AG08395 (cell line): ENCODE measurements around the gene PGF.

Source experiments
- DNase-seq: peaks from one replicate; pipeline ENCODE4 v3.0.0; 2012; ENCODE audit warnings: mixed read lengths, low spot score

PGF gene

DNA sequence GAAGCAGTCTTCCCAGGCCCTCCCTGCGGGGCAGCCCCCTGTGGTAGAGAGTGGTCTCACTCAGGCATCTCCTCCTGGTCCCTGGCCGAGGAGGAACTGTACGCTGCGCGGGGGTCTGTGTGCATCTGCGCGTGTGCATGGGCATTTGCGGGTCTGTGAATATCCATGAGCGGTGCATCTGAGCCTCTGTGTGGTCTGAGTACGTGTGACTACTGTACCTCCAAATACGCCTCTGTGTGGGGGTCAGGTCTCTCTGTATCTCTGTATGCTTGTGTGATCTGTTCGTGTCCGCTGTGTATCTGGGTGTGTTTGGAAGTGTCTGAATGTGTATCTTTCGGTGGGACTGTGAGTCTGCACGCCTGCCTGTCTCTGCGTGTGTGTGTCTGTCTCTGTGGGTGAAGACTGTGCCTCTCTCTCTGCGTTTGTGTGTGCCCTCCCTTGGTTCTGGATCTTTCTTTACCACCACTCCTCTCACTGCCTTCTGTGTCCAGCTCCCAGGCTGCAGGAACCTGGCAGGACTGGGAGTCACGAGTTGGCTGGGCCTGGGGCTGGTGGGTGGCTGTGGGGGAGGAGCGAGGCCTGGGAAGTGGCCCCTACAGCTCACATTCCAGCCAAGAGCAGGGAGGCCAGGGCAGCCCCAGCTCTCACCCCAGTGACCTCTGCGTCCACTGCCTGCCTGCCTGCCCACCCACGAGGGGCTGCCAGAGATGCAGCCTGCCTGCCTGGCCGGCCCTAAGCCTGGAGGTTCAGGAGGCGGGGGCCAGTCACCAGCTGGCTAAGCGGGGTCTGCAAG, 1.1 kb upstream of the PGF start:
- no peak for DNase-seq

DNA sequence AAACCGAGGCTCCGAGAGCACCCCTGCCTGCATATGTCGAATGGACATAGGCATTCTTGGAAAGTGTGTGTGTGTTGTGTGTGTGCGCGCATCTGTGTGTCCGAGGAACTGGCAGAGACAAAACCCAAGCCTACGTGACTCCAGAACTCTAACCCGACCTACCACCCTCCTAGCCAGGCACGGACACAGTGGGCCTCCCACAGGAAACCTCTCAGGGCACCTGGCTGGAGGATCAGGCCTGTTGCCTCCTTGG, 556 bp upstream of the PGF start:
- no peak for DNase-seq

DNA sequence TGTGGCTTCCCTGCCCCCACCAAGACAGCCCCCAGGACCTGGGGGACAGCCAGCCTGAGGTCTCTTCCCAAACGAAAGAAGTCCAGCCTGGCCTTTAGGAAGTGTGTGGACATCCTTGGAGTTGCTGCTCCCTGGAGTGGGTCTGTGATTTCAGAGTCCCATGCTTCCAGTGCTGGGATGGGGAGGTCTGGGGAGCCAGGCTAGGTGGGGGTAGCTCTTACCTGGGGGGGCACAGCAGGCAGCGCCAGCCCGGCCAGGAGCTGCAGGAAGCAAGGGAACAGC, 509 bp downstream of the PGF start:
- DNase-seq: no peak

GRCh38 chr14:74954232-74954946, 1.0 kb downstream of the PGF start:
- no peak for DNase-seq

DNA sequence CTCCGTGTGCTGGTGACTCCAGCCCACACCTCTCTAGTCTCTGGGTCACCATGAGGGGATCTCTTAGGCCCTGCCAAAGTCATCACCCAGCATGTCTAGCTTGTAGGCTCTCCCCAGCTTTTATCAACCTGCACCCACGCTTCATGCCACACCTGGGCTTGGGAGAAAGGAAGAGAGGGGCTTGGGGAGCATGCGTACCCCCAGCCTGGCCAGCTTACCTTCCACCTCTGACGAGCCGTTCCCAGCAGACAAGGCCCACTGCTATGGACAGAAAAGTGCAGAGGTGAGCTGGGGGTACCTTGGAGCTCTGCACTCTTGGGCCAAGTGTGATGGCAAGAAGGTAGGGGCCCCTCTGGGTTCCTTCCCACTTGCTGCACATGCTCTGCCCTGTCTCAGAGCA, 1.7 kb downstream of the PGF start:
- DNase-seq: no peak

GRCh38 chr14:74952697-74953484, 2.5 kb downstream of the PGF start:
- DNase-seq: no peak

DNA sequence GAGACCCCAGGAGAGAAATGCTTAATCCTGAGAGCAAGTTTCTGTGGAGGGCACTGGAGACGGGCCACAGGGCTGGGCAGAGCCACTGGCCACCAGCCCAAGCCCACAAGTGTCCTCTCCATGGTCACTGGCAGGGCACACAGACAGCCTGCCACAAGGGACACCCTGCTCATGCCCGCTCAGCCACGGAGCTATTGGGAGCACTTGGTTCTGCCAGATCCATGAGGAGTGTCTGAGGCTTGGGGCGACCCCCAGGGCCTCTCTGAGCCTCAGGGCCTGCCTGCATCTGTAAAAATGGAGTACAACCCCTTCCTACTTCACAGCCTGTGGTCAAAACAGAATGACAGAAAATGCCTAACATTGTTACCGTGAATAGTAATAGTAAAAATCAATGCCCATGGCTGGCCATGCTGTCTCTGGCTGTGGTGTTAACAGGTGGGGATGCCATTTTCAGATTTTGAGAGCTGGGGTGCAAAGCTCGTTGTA, 3.2 kb downstream of the PGF start:
- DNase-seq: no peak

GRCh38 chr14:74951443-74952179, 3.8 kb downstream of the PGF start:
- no peak for DNase-seq

DNA sequence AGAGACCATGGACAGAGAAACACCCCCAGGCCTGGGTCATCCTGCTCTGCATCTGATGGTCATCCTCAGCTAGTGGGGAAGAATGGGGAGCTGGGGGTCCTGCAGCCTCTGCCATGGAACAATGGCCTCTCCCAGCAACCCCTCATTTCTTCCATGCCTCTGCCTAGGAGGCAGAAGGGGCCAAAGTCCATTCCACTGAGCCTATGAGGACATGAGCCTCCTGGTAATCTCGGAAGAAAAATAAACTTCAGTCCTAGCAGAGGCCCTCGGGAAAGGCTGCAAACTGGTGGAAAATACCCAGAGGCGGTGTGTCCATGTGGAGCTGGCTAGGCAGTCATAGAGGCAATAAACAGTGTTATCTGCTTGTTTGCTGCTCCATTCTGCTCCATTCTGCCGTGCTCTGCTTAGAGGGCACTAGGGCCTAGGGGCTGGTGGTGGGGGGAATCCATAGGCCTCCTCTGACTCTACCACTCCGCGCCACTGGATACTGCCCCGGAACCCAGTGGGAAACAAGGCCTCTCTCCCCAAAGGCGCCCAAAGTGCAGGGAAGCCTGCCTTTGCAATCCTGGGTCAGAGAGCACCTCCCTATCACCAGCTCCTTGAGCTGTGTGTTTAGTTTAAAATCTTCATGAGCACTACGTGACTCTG, 4.5 kb downstream of the PGF start:
- DNase-seq: no peak

DNA sequence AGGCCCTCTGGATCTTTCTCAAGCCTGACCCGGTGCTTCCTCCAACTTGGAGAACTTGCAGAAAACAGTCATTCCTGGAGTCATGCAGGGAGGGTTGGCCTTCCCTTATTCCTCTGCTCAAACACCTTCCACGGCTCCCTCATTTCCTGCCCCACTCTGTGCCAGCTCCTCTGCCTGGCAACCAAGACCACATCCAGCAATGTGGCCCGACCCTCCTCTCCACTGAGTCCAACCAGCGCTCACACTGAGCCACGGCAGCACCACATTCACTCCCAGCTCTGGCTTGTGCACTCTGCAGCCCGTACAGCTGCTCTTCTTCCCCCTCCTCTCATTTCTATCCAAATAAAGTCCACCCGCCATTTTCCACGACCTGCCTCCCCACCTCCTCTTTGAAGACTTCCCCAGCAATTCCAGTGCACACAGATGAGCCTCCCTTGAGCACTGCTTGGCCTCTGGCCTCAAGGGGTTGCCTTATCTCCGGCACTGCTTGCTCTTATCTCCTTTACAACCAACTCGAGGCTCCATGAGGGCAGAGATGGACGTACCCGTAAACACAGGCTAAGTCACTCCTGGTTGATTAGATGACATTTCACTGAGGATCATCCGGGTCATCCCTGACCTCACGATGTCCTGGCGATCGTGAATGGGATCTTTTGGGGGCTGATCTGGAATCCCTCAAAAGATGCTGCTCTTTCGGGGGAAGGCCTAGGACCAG, 5.4 kb downstream of the PGF start:
- no peak for DNase-seq

GRCh38 chr14:74949191-74949601, 6.2 kb downstream of the PGF start:
- DNase-seq: no peak

DNA sequence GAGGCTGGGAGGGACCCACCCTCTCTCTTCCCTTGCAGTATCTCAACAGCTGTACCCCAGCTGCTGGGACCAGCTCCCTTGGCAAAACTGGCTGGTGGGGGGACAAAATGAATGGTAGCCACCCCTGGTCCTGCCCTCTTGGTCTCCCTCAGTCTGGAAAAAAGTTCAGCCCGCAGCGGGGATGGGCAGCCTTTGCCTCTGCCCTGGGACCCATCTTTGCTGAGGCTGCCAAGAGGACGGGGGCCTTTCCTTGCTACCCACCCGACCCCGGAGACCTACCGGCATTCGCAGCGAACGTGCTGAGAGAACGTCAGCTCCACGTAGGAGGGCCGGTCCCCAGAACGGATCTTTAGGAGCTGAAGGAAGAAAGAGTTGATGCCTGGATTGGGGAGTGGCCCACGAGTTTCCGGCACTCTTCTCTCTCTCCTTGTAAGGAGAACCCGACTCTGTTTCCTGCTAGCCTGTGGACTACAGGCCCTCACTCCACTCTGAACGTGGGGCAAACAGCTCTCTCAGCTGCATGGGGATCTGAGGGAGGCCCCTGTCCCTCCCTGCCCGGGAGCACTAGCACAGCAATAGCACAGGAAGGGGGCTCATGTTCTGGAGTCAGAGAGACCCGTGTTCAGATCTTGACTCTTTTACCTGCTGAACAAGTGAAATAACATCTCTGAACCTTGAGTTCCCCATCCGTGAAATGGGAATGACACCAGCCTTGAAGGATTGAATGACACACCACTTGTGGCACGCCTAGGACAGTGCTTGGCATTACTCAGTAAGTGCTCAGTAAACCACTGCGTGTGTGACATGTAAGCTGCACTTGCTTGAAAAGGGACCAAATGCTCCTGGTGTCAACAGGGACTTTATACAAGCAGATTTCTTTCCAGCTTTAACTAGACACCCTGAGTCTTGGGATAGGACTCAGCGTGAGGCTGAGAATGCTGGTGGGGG, 6.9 kb downstream of the PGF start:
- DNase-seq: no peak

DNA sequence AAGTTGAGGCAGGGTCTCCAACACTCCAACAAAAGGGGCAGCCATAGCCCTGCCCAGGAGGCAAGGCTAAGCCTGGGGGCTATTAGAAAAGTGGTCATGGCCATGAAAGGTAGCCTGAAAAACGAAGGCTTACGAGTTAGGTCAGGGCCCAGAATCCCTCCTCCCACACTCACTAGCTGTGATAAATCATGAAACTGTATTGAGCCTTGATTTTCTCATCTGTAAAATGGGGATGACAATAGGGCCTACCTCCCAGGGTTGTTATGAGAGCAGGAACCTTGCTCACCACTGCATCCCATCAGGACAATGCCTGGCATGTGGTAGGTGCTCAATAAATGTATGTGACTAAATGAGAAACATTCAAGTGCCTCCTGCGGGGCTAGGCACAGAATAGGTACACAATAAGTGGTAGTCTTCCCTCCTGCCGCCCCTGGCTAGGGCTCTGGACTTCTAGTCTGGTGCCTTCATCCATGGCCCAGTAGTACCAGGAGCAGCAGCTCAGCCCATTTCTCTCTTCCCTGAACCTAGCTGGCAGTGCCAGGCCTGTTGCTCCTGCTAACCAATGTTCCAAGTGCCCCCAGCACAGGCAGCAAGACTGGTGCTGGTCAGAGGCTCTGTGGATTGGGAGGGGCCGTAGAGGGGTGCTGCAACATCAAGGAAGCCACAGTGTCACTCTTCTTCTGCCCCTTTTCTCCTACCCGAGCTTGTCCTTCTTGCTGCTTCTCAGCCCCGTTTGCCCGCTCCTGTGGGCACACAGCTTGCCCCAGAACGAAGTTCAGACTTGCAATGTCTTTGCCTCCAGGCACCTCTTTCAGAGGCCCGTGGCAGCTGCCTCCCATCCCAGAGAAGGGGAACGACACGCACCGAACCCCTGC, 7.8 kb downstream of the PGF start:
- DNase-seq: no peak

- no peak for DNase-seq
Measured at GRCh38 chr14:74946659-74947281, 8.6 kb downstream of the PGF start.

DNA sequence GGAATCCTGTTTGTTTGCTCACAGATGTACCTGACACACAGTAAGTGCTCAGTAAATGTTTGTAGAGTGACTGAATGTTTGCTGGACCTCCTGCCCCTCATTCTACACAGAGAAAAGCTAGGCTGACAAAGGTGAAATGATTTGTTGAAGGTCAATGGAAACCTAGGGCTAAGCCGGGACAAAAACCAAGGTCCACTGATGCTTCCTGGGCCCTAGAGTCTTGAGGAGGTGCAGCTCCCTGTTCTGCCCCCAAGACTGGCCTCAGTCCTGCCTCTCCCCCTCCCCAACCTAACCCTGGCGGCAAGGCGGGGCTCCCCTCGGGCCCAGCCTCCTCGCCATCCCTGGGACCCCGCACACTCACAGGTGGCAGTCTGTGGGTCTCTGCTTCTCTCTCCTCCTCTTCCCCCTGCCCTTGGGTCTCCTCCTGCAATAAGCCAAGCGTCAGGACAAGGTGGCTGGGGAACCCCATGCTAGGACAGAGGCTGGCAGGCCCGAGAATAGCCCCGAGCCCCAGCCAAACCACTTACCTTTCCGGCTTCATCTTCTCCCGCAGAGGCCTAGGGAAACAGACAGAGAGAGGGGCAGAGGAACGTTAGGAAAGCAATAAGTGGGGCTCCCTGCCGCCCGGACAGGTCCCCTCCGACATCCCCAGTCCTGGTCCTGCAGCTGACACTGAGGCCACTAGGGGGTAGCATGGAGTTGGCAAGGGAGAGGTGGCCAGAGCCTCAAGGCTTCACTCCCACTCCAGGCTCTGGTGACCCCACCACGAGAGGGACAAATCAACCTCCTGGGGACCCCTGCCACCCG, 9.3 kb downstream of the PGF start:
- peak; percentile 88 for DNase-seq

DNA sequence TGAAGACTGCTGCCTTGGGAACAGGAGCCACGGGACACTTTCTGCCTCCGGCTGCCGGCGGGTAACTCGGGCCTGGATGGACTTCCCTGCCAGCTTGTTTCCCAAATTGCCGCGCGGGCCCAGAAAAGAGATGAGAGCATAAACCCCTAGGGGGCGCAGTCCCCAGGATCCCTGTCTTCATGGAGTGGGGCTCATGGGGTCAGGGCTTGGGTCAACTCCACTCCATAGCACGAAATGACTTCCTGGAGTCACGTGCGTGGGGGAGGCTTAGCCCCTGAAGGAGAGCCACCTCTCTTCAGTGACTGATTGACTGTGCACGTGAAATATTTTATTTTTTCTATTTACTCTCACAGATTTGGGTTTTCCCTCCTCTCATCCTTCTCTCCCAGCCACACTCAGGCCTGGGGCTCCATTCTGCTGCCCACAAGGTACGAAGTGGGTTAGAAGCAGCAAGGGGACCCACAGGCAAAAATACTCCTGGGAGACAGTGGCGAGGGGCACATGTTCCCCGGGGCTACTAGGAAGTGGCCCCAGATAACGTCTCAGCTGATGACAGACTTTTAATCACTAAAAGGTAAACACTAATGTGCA, 10.0 kb downstream of the PGF start:
- DNase-seq: no peak

DNA sequence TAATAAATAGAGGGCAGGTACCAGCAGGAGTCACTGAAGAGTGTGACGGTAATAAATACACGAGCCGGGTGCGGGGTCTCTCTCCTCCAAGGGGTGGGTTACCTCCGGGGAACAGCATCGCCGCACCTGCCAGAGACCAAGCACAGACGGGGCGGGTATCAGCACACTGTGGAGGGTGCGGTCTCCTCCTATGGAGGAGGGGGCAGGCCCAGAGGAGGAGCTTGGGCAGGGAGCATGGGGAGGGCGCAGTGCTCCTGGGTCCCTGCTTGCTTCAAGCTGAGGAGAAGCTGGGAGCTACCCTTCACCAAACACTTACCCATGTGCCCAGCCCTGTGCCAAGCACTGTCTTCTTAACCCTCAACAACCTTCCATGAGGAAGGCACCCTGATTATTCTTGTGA, 12.8 kb downstream of the PGF start:
- DNase-seq: no peak

- no peak for DNase-seq
Measured at GRCh38 chr14:74942181-74942580, 13.2 kb downstream of the PGF start.
